GM18861 (cell line): Measurements from ENCODE around the gene CDH23.

Source experiments
- ATAC-seq: cut with Tn5 transposase; IDR thresholded peaks from one replicate; pipeline ENCODE4 v1.9.1; 2021; ENCODE audit not compliant: unreplicated experiment

CDH23 gene

GRCh38 chr10:71462062-71462935 is 65.6 kb downstream of the CDH23 start:
- ATAC-seq, result no peak

GRCh38 chr10:71463111-71463510 is 66.4 kb downstream of the CDH23 start:
- no peak for ATAC-seq

DNA sequence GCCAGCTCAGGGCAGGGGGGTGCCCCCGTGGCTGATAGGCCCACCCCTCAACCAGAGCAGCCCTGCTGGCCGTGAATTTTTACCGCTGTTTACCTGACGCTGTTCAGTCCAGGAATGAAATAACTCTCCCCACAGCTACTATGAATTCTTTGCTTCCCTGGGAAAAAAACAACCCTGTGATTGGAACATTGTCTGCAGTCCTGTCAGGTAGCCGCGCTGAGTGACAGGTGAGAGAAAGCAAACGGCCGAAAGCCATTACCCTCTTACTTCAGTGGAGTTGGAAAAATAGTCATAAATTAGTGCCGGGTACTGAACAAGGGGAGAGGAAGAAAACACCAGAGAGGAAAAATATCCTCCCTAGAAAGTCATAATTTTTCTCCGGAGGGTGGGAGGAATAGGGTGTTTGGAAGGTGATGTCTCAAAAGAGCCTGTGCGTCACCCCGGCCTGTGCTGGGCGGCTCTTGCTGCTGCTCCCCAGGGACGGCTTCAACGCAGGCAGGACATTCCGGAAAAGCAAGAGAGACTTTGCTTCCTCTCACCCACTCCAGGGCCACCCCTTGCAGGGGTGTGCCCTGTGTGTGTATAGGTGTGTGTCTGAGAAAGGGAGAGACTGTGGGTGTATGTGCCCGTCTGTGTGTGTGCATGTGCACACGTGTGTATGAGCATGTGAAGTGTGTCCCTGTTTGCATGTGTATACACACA is 69.0 kb downstream of the CDH23 start:
- no peak for ATAC-seq

DNA sequence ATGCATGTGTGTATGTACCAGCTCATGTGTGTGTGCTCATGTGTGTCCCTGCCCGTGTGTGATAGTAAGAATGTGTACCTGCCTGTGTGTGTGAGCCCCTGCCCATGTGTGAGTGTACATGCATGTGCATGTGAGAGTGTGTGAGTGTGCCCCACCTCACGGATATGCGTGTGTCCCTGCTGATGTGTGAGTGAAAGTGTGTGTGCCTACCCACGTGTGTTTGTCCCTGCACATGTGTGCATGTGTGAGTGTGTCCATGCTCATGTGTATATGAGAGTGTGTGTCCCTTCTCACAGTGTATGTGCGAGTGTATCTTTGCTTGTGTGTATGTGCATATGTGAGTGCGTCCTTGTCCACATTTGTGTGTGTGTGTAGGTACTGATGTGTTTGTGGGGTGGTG is 69.6 kb downstream of the CDH23 start:
- ATAC-seq, result no peak

DNA sequence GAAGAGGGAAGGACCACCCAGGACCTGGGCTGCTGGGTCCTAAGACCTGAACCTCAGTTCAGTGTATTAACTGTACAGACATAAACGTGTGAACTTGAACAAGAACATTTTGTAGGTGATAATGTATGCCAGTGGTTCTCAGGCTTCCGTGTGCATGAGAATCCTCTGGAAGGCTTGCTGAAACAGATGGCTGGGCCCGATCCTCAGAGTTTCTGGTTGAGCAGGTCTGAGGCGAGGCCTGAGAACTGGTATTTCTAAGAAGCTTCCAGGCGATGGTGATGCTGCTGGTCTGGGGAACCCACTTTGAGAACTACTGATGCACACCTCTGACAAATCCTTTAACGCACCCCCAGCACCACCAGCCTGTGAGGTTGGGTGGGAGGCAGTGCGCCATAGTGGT is 70.4 kb downstream of the CDH23 start:
- no peak for ATAC-seq

DNA sequence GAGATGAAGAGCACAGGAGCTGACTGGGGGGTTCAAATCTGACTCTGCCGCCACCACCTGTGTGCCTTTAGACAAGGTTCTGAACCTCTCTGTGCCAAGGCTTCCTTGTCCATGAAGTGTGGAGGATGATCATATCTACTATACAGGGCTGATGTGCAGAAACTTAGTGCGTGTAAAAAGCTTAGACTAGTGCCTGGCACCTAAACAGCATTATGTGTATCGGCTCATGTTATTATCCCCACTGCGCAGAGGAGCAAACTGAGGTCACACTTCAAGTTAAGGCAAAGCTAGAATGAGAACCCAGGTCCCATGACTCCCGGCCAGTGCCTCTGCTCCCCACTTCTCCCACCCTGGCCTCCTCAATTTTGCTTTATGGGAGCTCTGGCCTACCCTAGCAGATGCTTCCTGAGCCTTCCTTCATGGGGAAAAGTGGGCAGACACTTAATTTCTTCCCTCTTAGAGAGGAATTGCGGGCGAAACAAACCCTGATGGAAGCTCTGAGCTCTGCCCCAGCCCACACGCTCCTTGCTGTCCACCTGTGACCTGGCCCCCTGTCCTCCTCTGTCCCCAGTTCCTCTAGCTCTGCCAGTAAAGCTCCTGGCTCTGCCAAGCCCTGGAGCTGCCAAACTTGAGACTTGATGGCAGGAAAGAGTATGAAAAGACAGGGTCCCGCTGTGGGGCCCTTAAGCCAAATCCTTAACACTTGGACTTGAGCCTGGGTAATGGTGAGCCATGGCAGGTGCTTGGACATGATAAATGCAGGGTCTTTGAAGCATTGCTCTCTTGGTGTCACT is 71.0 kb downstream of the CDH23 start:
- no peak for ATAC-seq

- no peak for ATAC-seq
Observed at GRCh38 chr10:71468363-71469094, 71.8 kb downstream of the CDH23 start.

DNA sequence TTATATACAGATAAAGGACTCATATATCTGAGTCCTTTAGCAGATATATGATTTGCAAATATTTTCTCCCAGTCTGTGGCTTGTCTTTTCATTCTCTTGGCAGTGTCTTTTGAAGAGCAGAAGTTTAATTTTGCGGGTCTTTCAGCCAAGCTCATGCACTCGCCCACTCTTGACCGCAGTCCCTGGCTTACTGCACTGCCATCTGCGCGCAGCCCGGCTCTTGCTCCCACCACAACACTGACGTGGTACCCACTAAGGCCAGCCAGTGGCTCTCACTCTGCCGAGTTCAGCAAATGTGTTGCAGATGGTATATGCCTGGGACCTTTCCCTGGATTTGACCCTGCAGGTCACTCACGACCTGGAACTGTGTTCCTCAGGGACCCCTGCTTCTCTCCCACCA is 74.3 kb downstream of the CDH23 start:
- no peak for ATAC-seq

DNA sequence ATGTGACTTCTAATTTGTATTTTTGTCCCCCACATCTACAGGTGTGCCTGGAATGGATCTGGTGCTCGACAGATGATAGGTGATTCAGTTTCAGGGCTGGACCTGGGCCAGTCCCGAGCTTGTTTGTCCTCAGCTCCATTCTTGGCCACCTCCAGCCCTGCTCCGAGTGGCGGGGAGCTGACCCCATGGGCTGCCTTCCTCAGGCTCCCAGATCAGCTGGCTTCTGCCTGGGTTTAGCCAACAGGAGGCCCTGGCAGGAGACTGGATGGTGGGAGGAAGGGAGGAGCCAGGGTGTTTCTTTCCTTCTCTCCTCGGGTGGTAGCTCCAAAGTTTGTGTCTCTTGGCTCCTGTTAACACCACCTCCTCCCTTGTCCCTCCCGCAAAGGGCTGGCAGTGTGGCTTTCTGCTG is 75.2 kb downstream of the CDH23 start:
- no peak for ATAC-seq

DNA sequence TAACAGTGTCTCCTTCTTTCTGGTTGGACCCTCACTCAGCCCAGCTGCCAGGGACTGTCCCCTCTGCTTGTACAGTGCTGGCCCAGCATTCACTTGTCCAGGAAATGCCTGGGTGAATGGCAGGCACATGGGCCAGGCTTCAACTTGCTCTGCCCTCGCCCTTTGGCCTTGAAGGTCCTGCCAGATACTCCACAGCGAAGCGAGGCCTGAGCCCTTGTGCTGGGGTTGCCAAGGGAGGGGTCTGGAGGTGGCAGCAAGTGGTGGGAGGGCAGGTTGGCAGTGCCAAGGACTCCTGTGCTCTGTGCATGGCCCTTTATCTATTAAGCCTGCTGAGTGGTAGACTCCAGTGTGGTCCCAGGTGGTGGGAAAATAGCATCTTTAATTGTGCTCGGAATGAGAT is 75.7 kb downstream of the CDH23 start:
- ATAC-seq, result no peak

DNA sequence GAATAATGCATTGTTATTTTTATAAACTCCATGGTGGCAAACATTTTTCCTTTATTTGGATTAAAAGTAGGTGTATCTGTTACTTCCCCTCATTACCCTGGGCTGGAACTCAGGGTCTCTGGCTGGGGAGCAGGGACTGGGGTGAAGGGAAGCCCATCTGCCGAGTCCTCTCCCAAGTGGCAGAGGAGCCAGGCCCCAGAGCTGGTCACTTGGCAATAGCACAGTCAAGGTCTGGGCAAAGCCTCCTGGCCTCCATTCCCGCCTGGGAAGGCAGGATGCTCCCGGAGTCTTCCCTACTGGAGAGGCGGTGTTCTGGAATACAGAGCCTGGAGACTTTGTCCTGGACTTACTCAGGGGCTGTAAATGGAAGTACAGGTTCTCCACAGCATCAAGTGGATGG is 76.2 kb downstream of the CDH23 start:
- no peak for ATAC-seq

DNA sequence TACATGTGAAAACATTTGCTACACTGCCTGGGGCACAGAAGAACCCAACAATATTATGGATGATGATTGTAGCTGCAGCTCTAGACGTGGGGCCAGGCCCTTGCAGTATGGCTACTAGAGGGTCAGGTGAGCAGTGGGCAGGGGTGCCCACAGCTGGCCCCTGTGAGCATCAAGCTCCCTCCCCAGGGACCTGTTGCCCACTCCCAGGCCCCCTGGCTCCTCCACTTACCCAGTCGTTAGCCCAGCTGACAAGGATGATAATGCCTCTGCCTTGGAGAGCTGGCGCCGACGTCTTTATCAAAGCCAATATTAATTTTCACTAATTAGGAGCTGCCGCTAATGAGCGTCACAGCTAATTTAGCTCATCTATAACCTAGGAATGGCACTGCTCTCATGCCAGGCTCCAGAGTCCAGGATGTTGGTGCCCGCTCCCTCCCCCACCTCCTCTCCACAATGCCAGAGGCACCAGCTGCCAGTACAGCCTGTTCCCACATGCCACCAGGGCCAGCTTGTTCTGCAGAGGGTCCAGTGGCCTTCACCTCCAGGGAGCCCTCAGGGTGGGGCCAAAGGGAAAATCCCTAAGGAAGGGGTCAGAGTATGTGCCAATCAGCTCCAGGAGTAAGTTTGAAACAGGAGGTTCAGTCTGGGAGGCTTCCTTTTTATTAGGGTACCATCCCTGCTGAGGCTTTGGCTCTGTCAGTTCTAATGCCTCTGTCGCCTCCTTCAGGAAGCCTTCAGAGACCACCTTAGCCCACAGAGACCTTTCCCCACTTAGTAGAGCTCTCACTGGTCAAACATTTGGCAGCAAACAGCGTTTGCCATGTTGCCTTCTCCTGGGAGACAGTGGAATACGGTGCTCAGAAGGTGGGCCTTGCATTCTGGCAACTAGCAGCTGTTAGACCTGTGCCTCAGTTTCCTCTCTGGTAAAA is 77.2 kb downstream of the CDH23 start:
- ATAC-seq, result no peak

DNA sequence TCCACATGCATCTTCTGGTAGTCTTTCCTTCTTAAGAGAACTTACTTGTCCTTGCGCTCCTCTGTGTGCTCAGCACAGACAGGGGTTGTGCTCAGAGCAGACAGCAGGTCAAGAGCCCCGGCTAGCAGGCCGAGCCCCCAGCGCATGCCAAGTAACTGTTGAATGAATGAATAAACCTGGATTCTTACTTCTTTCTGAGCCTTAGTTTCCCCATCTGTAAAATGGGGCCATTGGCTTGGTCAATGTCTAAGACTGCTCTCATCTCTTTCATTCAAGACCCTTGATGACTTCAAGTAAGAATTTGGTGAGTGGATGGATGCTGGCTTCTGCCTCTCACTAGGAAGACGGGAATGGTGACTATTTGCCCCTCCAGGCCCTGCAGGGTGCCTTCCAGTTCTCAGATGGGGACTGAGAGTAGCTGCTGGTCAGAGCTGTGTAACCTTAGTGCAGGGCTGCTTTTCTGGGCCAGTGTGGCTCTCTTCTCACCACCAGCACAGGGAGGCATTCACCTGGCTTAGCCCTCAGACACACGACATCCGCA is 78.1 kb downstream of the CDH23 start:
- ATAC-seq, result no peak

GRCh38 chr10:71475243-71475871 is 78.6 kb downstream of the CDH23 start:
- ATAC-seq, result no peak

GRCh38 chr10:71476228-71477011 is 79.7 kb downstream of the CDH23 start:
- ATAC-seq, result no peak

- no peak for ATAC-seq
Observed at GRCh38 chr10:71478173-71478572, 81.5 kb downstream of the CDH23 start.

DNA sequence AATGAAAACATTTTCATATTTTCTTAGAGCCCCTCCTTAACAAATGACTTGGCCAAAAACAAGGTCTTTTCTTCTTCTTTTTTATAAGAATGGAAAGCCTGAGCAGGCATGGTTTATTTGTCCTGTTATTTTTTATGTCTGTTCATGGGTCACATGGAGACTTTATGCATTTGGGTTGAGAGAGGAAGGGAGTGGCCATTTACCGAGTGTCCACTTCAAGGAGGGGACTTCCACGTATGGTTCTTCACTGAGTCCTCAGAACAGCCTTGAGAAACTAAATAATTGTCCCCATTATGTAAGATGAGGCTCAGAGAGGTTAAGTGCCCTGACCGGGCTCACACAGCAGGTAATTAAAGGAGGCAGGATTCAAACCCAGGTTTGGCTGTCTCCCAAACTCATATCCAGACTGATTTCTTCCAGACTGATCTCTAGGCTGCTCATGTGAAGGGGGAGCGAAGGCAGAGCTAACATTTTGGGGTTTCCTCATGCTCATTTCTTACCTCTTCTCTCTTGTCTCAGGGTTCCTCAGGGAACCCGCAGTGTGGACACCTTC is 82.2 kb downstream of the CDH23 start:
- no peak for ATAC-seq

GRCh38 chr10:71479831-71480230 is 83.1 kb downstream of the CDH23 start:
- ATAC-seq, result no peak
